ENCODE results near the gene S100A13. TPM values are rescaled to one million over a fixed set of nuclear protein-coding genes. Genes with fewer than 3 reads are reported as not detected.
A peak's percentile ranks its signal among the peaks of the same experiment; 100 is the strongest.

S100A13 gene
- total and polyA plus RNA-seq, 2 experiments from 2014 or later, result 115 to 248 TPM

DNA sequence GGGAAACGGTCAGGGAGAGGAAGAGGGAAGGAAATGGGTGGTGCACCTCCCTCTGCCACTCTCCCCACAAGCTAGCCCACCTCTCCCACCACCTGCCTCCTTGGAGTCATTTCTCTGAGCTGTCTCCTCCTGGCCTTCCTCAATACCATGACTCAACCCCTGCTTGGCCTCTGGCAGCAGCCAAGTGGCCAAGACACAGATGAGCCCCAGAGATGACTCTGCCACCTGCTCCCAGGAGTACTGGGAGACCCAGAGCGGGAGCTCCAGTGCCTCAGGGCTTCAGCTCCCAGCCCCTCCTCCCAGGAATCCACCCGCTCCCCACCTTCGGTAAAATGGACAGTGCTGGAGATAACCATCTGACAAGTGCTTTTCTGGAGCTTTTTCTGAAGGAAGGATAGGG lies 17.0 kb downstream of the S100A13 start:
- TF ChIP-seq, protein P1, sequence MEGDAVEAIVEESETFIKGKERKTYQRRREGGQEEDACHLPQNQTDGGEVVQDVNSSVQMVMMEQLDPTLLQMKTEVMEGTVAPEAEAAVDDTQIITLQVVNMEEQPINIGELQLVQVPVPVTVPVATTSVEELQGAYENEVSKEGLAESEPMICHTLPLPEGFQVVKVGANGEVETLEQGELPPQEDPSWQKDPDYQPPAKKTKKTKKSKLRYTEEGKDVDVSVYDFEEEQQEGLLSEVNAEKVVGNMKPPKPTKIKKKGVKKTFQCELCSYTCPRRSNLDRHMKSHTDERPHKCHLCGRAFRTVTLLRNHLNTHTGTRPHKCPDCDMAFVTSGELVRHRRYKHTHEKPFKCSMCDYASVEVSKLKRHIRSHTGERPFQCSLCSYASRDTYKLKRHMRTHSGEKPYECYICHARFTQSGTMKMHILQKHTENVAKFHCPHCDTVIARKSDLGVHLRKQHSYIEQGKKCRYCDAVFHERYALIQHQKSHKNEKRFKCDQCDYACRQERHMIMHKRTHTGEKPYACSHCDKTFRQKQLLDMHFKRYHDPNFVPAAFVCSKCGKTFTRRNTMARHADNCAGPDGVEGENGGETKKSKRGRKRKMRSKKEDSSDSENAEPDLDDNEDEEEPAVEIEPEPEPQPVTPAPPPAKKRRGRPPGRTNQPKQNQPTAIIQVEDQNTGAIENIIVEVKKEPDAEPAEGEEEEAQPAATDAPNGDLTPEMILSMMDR (IDR thresholded peaks at IDR 0.05; ENCODE audit: poor library complexity), result no peak
- TF ChIP-seq EZH2 (IDR thresholded peaks at IDR 0.05; ENCODE audit: borderline replicate concordance), result no peak
- no peak for TF ChIP-seq EZH2phosphoT487 (IDR thresholded peaks at IDR 0.05; ENCODE audit: low read depth, severe bottlenecking, unreplicated experiment)
- Histone ChIP-seq H3K27ac (peak overlapping the region; percentile 93), H4K20me1 (ENCODE audit: insufficient read depth, poor library complexity, severe bottlenecking) (no peaks in the 10 kb centered on the region), H3K4me2 (peak overlapping the region; percentile 76), H3K9me3 (ENCODE audit: low read depth) (no peaks in the 10 kb centered on the region), H3K4me1 (ENCODE audit: insufficient read depth) (peaks cover 37% of the 10 kb centered on the region), H2AFZ (no peak overlapping the region), H3K9me2 (replicated peaks; ENCODE audit: insufficient read depth) (no peaks in the 10 kb centered on the region), H3K27me3 (no peaks in the 10 kb centered on the region), H3K36me3 (replicated peaks; ENCODE audit: insufficient read depth, low read depth) (no peaks in the 10 kb centered on the region), H3K4me3 (no peak overlapping the region), H3K79me2 (peaks cover 34% of the 10 kb centered on the region)
- DNase-seq (ENCODE audit: low spot score), result no peak
- 49% methylated on average over 4 of the region's 4 CpGs for WGBS (ENCODE audit: low lambda C conversion rate, missing lambda C conversion rate)

GRCh38 chr1:153609585-153609907 lies 17.8 kb downstream of the S100A13 start:
- no peaks in the 10 kb centered on the region for H3K9me3 ChIP-seq (ENCODE audit: low read depth)
- no peaks in the 10 kb centered on the region for H3K27me3 ChIP-seq
- WGBS (ENCODE audit: low lambda C conversion rate, missing lambda C conversion rate), result 67% methylated on average over 6 of the region's 6 CpGs
- H3K4me2 ChIP-seq, result peak overlapping the region; percentile 69
- H3K36me3 ChIP-seq (replicated peaks; ENCODE audit: insufficient read depth, low read depth), result no peaks in the 10 kb centered on the region
- peak overlapping the region; percentile 93 for H3K27ac ChIP-seq
- H3K4me1 ChIP-seq (ENCODE audit: insufficient read depth), result peaks cover 37% of the 10 kb centered on the region
- H3K9me2 ChIP-seq (replicated peaks; ENCODE audit: insufficient read depth), result no peaks in the 10 kb centered on the region
- H2AFZ ChIP-seq, result no peak overlapping the region
- H3K4me3 ChIP-seq, result no peak overlapping the region
- DNase-seq (ENCODE audit: low spot score), result no peak
- TF ChIP-seq EZH2 (IDR thresholded peaks at IDR 0.05; ENCODE audit: borderline replicate concordance) (no peak), EZH2phosphoT487 (IDR thresholded peaks at IDR 0.05; ENCODE audit: low read depth, severe bottlenecking, unreplicated experiment) (no peak)
- TF ChIP-seq, protein P1 (IDR thresholded peaks at IDR 0.05; ENCODE audit: poor library complexity), result no peak
- H3K79me2 ChIP-seq, result peaks cover 34% of the 10 kb centered on the region
- no peaks in the 10 kb centered on the region for H4K20me1 ChIP-seq (ENCODE audit: insufficient read depth, poor library complexity, severe bottlenecking)

DNA sequence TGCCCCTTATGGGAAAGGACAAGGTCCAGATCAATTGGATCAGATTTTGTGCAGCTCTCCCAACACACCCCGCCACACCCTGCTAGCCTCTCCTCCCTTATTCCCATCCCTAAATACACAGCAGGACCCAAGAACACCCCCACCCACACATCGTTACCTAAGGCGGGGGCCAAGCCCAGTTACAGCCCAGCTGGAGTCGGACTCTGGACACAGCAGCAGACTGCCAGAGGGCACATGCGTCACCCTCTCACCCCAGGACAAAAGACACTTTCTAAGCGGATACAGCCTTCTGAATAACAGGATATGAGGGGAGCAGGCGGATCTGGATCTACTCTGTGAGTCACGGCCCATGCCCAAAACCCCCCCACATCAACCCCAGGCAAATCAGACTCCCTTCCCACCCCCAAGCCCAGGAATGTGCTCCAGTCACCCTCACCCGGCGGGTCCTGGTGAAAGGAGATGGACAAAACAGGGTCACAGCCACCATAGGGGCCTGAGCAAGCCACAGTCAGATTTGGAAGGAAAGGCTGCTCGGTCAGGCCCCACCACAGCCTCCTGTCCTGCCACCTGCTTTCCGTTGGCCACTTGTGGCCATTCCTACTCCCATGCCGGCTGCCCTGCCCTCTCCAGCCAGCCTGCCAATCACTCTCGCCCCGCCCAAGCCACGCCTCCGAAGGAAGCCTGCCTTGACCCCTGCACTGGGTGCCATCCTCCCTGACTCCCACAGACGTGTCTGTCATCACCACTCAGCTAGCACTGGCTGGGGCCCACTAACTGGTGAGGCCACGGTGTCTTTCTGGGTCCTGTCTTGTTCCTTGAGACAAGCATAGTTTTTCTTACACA lies 18.3 kb downstream of the S100A13 start:
- no peaks in the 10 kb centered on the region for H3K9me3 ChIP-seq (ENCODE audit: low read depth)
- H3K9me2 ChIP-seq (replicated peaks; ENCODE audit: insufficient read depth), result no peaks in the 10 kb centered on the region
- no peak overlapping the region for H2AFZ ChIP-seq
- TF ChIP-seq, protein P1 (IDR thresholded peaks at IDR 0.05; ENCODE audit: poor library complexity), result no peak
- TF ChIP-seq EZH2phosphoT487 (IDR thresholded peaks at IDR 0.05; ENCODE audit: low read depth, severe bottlenecking, unreplicated experiment), result no peak
- TF ChIP-seq EZH2 (IDR thresholded peaks at IDR 0.05; ENCODE audit: borderline replicate concordance), result no peak
- peak; percentile 79 for DNase-seq (ENCODE audit: low spot score)
- peaks cover 33% of the 10 kb centered on the region for H3K79me2 ChIP-seq
- H3K4me1 ChIP-seq (ENCODE audit: insufficient read depth), result peaks cover 34% of the 10 kb centered on the region
- no peak overlapping the region for H3K4me3 ChIP-seq
- H3K36me3 ChIP-seq (replicated peaks; ENCODE audit: insufficient read depth, low read depth), result no peaks in the 10 kb centered on the region
- H3K4me2 ChIP-seq, result peak overlapping the region; percentile 69
- peak overlapping the region; percentile 93 for H3K27ac ChIP-seq
- WGBS (ENCODE audit: low lambda C conversion rate, missing lambda C conversion rate), result 44% methylated on average over 19 of the region's 19 CpGs
- no peaks in the 10 kb centered on the region for H3K27me3 ChIP-seq
- no peaks in the 10 kb centered on the region for H4K20me1 ChIP-seq (ENCODE audit: insufficient read depth, poor library complexity, severe bottlenecking)
